K562 (cell line): ENCODE results near the gene CELF6. TPM values are rescaled to one million over a fixed set of nuclear protein-coding genes. Genes with fewer than 3 reads are reported as not detected.

Experiments used
- ATAC-seq: fragments of 200-7000 bp; cut with Tn5 transposase; 3 replicates; pipeline ENCODE4 v1.9.1; 2020; ENCODE audit warnings: moderate library complexity
- BruUV-seq: library from RNA; stranded (reverse); fragments of 400-500 nt; replicated peaks from 2 replicates; lab custom pipeline; 2021; lab: Mats Ljungman, UMichigan
- CTCF ChIA-PET: fragments of 300-600 bp; formaldehyde crosslinking; extraction: SDS; loops from one replicate; lab custom pipeline; 2021; ENCODE audit warnings: low intra/inter-chr PET ratio; lab: Yijun Ruan, JAX
- POLR2A ChIA-PET: fragments of 300-600, 350-650 bp; sonication (Branson Sonifier 250); formaldehyde crosslinking; extraction: SDS; loops from one replicate; lab custom pipeline; 2021; ENCODE audit warnings: antibody characterized with exemption, inconsistent platforms; lab: Yijun Ruan, JAX
- DNase-seq, 4 experiments: peaks; one replicate each; pipeline versions ENCODE4 v3.0.0 to v3.0.0-alpha.2; 2011 to 2018; ENCODE audit warnings: low spot score in 3 of 4, mixed read lengths in 3 of 4; ENCODE audit errors: extremely low read depth in 1 of 4
- FAIRE-seq: peaks from 2 replicates; lab custom pipeline; 2011; peaks lifted over from hg19 to GRCh38; lab: Jason Lieb, UNC
- H2AFZ ChIP-seq: 2 replicates; pipeline ENCODE4 v1.6.0; 2011; ENCODE audit warnings: low read depth, low read length, control low read depth, inconsistent platforms
- H3K27ac ChIP-seq: fragments of 200-600 bp; 3 replicates; pipeline ENCODE4 v1.8.0; 2011; ENCODE audit warnings: low read depth, mild to moderate bottlenecking, control low read depth, inconsistent platforms, low read length, moderate library complexity, mixed read lengths; ENCODE audit errors: extremely low read depth
- H3K27me3 ChIP-seq, 2 experiments: fragments of 300-600 bp in 1 of 2; 2 replicates in 1 of 2; 3 replicates in 1 of 2; pipeline versions ENCODE4 v1.6.0 to v1.8.0; 2011; ENCODE audit warnings: inconsistent platforms in 2 of 2, low read length in 2 of 2, mild to moderate bottlenecking in 1 of 2, mixed read lengths in 1 of 2, moderate library complexity in 1 of 2; ENCODE audit not compliant: control insufficient read depth in 2 of 2, insufficient read depth in 2 of 2
- H3K36me3 ChIP-seq: fragments of 300-600 bp; 3 replicates; pipeline ENCODE4 v1.8.0; 2011; ENCODE audit warnings: mild to moderate bottlenecking, low read length, inconsistent platforms; ENCODE audit not compliant: control insufficient read depth, insufficient read depth
- H3K4me1 ChIP-seq, 2 experiments: fragments of 200-600 bp in 1 of 2; replicated peaks in 1 of 2; 2 replicates in 1 of 2; 3 replicates in 1 of 2; pipeline versions ENCODE4 v1.5.1 to v1.8.0; 2011; ENCODE audit warnings: inconsistent platforms in 2 of 2, low read length in 2 of 2, mild to moderate bottlenecking in 1 of 2, mixed read lengths in 1 of 2, moderate library complexity in 1 of 2; ENCODE audit not compliant: control insufficient read depth in 2 of 2, insufficient read depth in 2 of 2
- H3K4me2 ChIP-seq: 2 replicates; pipeline ENCODE4 v1.6.1; 2011; ENCODE audit warnings: low read length, control low read depth, inconsistent platforms, mixed read lengths; ENCODE audit not compliant: insufficient read depth
- H3K4me3 ChIP-seq: fragments of 200-600 bp; sonication (generic), shearing (Covaris generic); 2 replicates; pipeline ENCODE4 v1.5.1; 2016; ENCODE audit warnings: control low read depth, inconsistent platforms
- H3K79me2 ChIP-seq: fragments of 200-600 bp; 3 replicates; pipeline ENCODE4 v1.8.0; 2011; ENCODE audit warnings: low read length, inconsistent platforms; ENCODE audit not compliant: control insufficient read depth, insufficient read depth
- H3K9ac ChIP-seq, 2 experiments: 2 replicates each; pipeline versions ENCODE4 v1.6.0 to v1.6.1; 2011; ENCODE audit warnings: low read depth in 2 of 2, low read length in 2 of 2, control low read depth in 1 of 2, inconsistent platforms in 1 of 2, mild to moderate bottlenecking in 1 of 2, mixed read lengths in 1 of 2; ENCODE audit not compliant: insufficient read depth in 1 of 2
- H3K9me1 ChIP-seq: one replicate; pipeline ENCODE4 v1.6.0; 2011; ENCODE audit warnings: inconsistent platforms, mild to moderate bottlenecking, low read length, moderate library complexity; ENCODE audit not compliant: control insufficient read depth, insufficient read depth
- H3K9me3 ChIP-seq: replicated peaks from 2 replicates; pipeline ENCODE4 v1.5.1; 2011; ENCODE audit warnings: low read depth, low read length, inconsistent platforms; ENCODE audit not compliant: control insufficient read depth, insufficient read depth
- H4K20me1 ChIP-seq: replicated peaks from 2 replicates; pipeline ENCODE4 v1.6.1; 2011; ENCODE audit warnings: low read length, inconsistent platforms, mixed read lengths; ENCODE audit not compliant: control insufficient read depth, insufficient read depth
- CBX3 ChIP-seq, 2 experiments: IDR thresholded peaks; 1 replicate in 1 of 2; 2 replicates in 1 of 2; pipeline ENCODE4 v1.6.1; 2012; ENCODE audit warnings: inconsistent platforms in 2 of 2, low read length in 2 of 2, borderline replicate concordance in 1 of 2, control low read depth in 1 of 2
- RFX7 ChIP-seq: fragments of 250-450 bp; sonication (Bioruptor Pico); IDR thresholded peaks from 2 replicates; pipeline ENCODE4 v1.5.1; 2021; ENCODE audit warnings: mild to moderate bottlenecking
- ZNF146 ChIP-seq: IDR thresholded peaks from one replicate; pipeline ENCODE4 v1.6.1; 2018; ENCODE audit warnings: missing compliant biosample characterization; ENCODE audit not compliant: unreplicated experiment
- ZNF696 ChIP-seq: fragments of 250-450 bp; sonication (Bioruptor Pico); conservative IDR thresholded peaks from 2 replicates; pipeline ENCODE4 v1.4.0; 2020; ENCODE audit warnings: mild to moderate bottlenecking, moderate library complexity
- WGBS: fragments of 100-300 bp; shearing (Covaris generic); methylation state at CpG from one replicate; pipeline ENCODE4 v1.1.6; 2016; ENCODE audit warnings: low coverage, mixed read lengths; ENCODE audit not compliant: insufficient coverage; ENCODE audit errors: missing lambda C conversion rate; 5-methylcytosine and 5-hydroxymethylcytosine counted together
- in situ Hi-C: fragments of 300-500 bp; cut with MboI; formaldehyde crosslinking; loops from 4 replicates; pipeline ENCODE4 v1.15.0; 2018; ENCODE audit warnings: inconsistent platforms, mixed read lengths
- intact Hi-C: fragments of 100-400 bp; cut with micrococcal nuclease; formaldehyde crosslinking; loops from 2 replicates; pipeline ENCODE4 v1.14.2; 2022
- polyA plus RNA-seq, 8 experiments: library from polyadenylated mRNA; depleted of rRNA in 4 of 8; stranded (reverse) in 5 of 8; unstranded in 3 of 8; fragments of >200 nt; fragmentation: Nextera tagmentation in 2 of 8; fragmentation: Illumina TruSeq in 1 of 8; extraction: Ambion mirVana in 2 of 8; extraction: Trizol in 1 of 8; gene quantifications; 2 replicates each; pipeline versions ENCODE4 v1.2.1 to v1.2.3, GENCODE V29; 2011 to 2014; ENCODE audit warnings: inconsistent platforms in 1 of 8, missing spikeins in 1 of 8
- total RNA-seq, 7 experiments: library from RNA; depleted of rRNA in 6 of 7; stranded (reverse); fragments of >200 nt in 6 of 7; fragmentation: Illumina TruSeq in 2 of 7; extraction: Trizol in 2 of 7; gene quantifications; 2 replicates each; pipeline versions ENCODE4 v1.2.1 to v1.2.3, GENCODE V29; 2011 to 2021; ENCODE audit warnings: low replicate concordance in 1 of 7
- TF ChIP-seq, protein P1 (sequence below): fragments of 250-450 bp; sonication (Bioruptor Pico); IDR thresholded peaks from 2 replicates; pipeline ENCODE4 v1.4.0; 2020; ENCODE audit warnings: mild to moderate bottlenecking, moderate library complexity
- TF ChIP-seq, protein P2 (sequence below), 2 experiments: fragments of 450-650 bp; formaldehyde crosslinking in 1 of 2; IDR thresholded peaks; 2 replicates each; pipeline versions ENCODE4 v1.4.0 to v1.6.1; 2014 to 2020; ENCODE audit warnings: mild to moderate bottlenecking in 2 of 2, borderline replicate concordance in 1 of 2, low read depth in 1 of 2
- TF ChIP-seq, protein P3 (sequence below): sonication (generic); formaldehyde crosslinking; IDR thresholded peaks from 2 replicates; pipeline ENCODE4 v1.9.0; 2022; ENCODE audit warnings: mild to moderate bottlenecking, missing genetic modification reagents

Gene CELF6
- total and polyA plus RNA-seq, 9 of the 15 experiments (the other 6 are each of a cell fraction or from before 2014, with no cell fraction given): 0.01 to 0.11 TPM; not detected in 7

DNA sequence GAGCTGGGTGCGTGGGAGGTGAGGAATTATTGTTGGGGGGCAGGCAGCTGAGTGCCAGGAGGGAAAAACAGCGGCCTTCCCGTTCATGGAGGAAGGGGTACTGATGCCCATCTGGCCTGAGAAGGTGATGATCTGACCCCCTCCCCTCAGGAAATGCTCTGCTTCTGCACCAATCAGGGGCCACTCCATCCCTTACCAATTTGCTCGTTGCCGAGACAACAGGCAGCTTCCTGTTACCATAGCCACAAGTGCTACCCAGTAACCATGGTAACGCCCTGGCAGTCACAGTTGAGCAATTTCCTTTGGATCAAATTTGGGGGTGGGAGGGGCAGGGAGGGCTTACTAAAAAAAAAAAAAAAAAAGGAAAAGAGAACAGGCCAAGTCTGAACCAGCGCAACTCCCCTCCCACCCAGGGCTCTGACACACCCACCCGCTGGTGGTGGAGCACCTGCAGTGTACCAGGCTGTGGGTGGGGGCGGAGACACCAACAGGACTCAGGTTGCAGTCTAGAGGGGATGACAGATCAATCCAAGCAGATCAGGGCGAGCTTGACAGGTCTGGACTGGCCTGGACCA is 13.7 kb downstream of the CELF6 start:
- no peak overlapping the region for H3K27ac ChIP-seq
- DNase-seq (peak in 3 of 4 experiments; percentile 23 to 45 (median 39)), ATAC-seq (peak; percentile 47; the same call in 2 of the 3 replicates), FAIRE-seq (no peak)
- no peaks in the 10 kb centered on the region for H3K79me2 ChIP-seq
- no peaks in the 10 kb centered on the region for H3K36me3 ChIP-seq
- H3K27me3 ChIP-seq: peaks cover 19 to 34% of the 10 kb centered on the region in 2 experiments
- in situ Hi-C loops: loop anchor here (25.0 kb wide), 3 partner anchors 781 to 1781 kb away; partner anchors contain the start of gene GOLGA6A
- no peak overlapping the region for H3K9ac ChIP-seq
- 2% methylated on average over 9 of the region's 10 CpGs for WGBS
- H3K9me3 ChIP-seq: no peaks in the 10 kb centered on the region
- no peaks in the 10 kb centered on the region for H3K9me1 ChIP-seq
- no peaks in the 10 kb centered on the region; the same call in 1 of the 2 replicates for H4K20me1 ChIP-seq
- intact Hi-C loops: no loop called here
- ChIA-PET POLR2A (interaction anchor here (0.6 to 0.9 kb wide), 4 partner anchors 13 to 386 kb away, joined by 3 read pairs; no protein-coding TSS in a partner anchor), CTCF (no interaction called here)
- no peak overlapping the region for H2AFZ ChIP-seq
- no TSS peak for BruUV-seq
- no peaks in the 10 kb centered on the region for H3K4me1 ChIP-seq
- H3K4me2 ChIP-seq: no peak overlapping the region
- no peak overlapping the region for H3K4me3 ChIP-seq
- TF ChIP-seq, protein P1, sequence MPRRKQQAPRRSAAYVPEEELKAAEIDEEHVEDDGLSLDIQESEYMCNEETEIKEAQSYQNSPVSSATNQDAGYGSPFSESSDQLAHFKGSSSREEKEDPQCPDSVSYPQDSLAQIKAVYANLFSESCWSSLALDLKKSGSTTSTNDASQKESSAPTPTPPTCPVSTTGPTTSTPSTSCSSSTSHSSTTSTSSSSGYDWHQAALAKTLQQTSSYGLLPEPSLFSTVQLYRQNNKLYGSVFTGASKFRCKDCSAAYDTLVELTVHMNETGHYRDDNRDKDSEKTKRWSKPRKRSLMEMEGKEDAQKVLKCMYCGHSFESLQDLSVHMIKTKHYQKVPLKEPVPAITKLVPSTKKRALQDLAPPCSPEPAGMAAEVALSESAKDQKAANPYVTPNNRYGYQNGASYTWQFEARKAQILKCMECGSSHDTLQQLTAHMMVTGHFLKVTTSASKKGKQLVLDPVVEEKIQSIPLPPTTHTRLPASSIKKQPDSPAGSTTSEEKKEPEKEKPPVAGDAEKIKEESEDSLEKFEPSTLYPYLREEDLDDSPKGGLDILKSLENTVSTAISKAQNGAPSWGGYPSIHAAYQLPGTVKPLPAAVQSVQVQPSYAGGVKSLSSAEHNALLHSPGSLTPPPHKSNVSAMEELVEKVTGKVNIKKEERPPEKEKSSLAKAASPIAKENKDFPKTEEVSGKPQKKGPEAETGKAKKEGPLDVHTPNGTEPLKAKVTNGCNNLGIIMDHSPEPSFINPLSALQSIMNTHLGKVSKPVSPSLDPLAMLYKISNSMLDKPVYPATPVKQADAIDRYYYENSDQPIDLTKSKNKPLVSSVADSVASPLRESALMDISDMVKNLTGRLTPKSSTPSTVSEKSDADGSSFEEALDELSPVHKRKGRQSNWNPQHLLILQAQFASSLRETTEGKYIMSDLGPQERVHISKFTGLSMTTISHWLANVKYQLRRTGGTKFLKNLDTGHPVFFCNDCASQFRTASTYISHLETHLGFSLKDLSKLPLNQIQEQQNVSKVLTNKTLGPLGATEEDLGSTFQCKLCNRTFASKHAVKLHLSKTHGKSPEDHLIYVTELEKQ (CRISPR knock-in tag): no peak
- TF ChIP-seq ZNF696 (CRISPR knock-in tag) (no peak), ZNF146 (CRISPR knock-in tag) (no peak), RFX7 (no peak), CBX3 (IDR thresholded peaks at IDR 0.05; ENCODE audit: borderline replicate concordance in 1 of 2, low read length in 2 of 2) (no peak)
- TF ChIP-seq, protein P2, sequence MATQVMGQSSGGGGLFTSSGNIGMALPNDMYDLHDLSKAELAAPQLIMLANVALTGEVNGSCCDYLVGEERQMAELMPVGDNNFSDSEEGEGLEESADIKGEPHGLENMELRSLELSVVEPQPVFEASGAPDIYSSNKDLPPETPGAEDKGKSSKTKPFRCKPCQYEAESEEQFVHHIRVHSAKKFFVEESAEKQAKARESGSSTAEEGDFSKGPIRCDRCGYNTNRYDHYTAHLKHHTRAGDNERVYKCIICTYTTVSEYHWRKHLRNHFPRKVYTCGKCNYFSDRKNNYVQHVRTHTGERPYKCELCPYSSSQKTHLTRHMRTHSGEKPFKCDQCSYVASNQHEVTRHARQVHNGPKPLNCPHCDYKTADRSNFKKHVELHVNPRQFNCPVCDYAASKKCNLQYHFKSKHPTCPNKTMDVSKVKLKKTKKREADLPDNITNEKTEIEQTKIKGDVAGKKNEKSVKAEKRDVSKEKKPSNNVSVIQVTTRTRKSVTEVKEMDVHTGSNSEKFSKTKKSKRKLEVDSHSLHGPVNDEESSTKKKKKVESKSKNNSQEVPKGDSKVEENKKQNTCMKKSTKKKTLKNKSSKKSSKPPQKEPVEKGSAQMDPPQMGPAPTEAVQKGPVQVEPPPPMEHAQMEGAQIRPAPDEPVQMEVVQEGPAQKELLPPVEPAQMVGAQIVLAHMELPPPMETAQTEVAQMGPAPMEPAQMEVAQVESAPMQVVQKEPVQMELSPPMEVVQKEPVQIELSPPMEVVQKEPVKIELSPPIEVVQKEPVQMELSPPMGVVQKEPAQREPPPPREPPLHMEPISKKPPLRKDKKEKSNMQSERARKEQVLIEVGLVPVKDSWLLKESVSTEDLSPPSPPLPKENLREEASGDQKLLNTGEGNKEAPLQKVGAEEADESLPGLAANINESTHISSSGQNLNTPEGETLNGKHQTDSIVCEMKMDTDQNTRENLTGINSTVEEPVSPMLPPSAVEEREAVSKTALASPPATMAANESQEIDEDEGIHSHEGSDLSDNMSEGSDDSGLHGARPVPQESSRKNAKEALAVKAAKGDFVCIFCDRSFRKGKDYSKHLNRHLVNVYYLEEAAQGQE (IDR thresholded peaks at IDR 0.05; ENCODE audit: borderline replicate concordance): no peak
- TF ChIP-seq, protein P2 (CRISPR knock-in tag; IDR thresholded peaks at IDR 0.05; ENCODE audit: low read depth): no peak
- TF ChIP-seq, protein P3, sequence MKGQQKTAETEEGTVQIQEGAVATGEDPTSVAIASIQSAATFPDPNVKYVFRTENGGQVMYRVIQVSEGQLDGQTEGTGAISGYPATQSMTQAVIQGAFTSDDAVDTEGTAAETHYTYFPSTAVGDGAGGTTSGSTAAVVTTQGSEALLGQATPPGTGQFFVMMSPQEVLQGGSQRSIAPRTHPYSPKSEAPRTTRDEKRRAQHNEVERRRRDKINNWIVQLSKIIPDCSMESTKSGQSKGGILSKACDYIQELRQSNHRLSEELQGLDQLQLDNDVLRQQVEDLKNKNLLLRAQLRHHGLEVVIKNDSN: no peak
